Smooth muscle cell (in vitro differentiated cells): ENCODE results near the gene ZNF594. TPM values are rescaled to one million over a fixed set of nuclear protein-coding genes. Genes with fewer than 3 reads are reported as not detected.
"Not testable (repeated sequence)": the region's sequence is repeated elsewhere in the genome, so short reads cannot be mapped to it uniquely, and the experiment has no call there.

Source experiments
- DNase-seq: peaks from one replicate; lab custom pipeline; 2025; ENCODE audit not compliant: unreplicated experiment; lab: John Stamatoyannopoulos, UW
- H2AFZ ChIP-seq: fragments of 200-600 bp; sonication (generic); 2 replicates; pipeline ENCODE4 v1.6.0; 2016; ENCODE audit warnings: antibody characterized with exemption, low read depth, mild to moderate bottlenecking
- H3F3A ChIP-seq: fragments of 200-600 bp; sonication (generic); 2 replicates; pipeline ENCODE4 v1.6.0; 2017; ENCODE audit warnings: antibody characterized with exemption, low read depth
- H3K27ac ChIP-seq: fragments of 200-600 bp; sonication (generic); 2 replicates; pipeline ENCODE4 v1.5.1; 2016; ENCODE audit warnings: low read depth, mild to moderate bottlenecking
- H3K27me3 ChIP-seq: fragments of 200-600 bp; sonication (generic); 2 replicates; pipeline ENCODE4 v1.6.1; 2016; ENCODE audit warnings: low read depth, mild to moderate bottlenecking
- H3K36me3 ChIP-seq: fragments of 200-600 bp; sonication (generic); 2 replicates; pipeline ENCODE4 v1.5.1; 2016; ENCODE audit warnings: low read depth
- H3K4me1 ChIP-seq: fragments of 200-600 bp; sonication (generic); 2 replicates; pipeline ENCODE4 v1.5.1; 2016; ENCODE audit warnings: low read depth
- H3K4me2 ChIP-seq: fragments of 200-600 bp; sonication (generic); 2 replicates; pipeline ENCODE4 v1.6.0; 2016; ENCODE audit warnings: mild to moderate bottlenecking
- H3K4me3 ChIP-seq: fragments of 200-600 bp; sonication (generic); 2 replicates; pipeline ENCODE4 v1.5.1; 2016; ENCODE audit warnings: mild to moderate bottlenecking
- H3K79me2 ChIP-seq: fragments of 200-600 bp; sonication (generic); 2 replicates; pipeline ENCODE4 v1.6.0; 2016; ENCODE audit warnings: low read depth, mild to moderate bottlenecking
- H3K9ac ChIP-seq: fragments of 200-600 bp; sonication (generic); 2 replicates; pipeline ENCODE4 v1.6.0; 2016; ENCODE audit warnings: low read depth
- H3K9me3 ChIP-seq: fragments of 200-600 bp; sonication (generic); replicated peaks from 2 replicates; pipeline ENCODE4 v1.5.1; 2016; ENCODE audit warnings: low read depth
- H4K20me1 ChIP-seq: fragments of 200-600 bp; sonication (generic); 2 replicates; pipeline ENCODE4 v1.6.0; 2016; ENCODE audit warnings: low read depth
- WGBS: methylation state at CpG from one replicate; pipeline ENCODE4 v1.1.7; 2016; ENCODE audit warnings: low lambda C conversion rate; 5-methylcytosine and 5-hydroxymethylcytosine counted together
- polyA plus RNA-seq: library from polyadenylated mRNA; unstranded; fragments of >200 nt; fragmentation: Nextera tagmentation; extraction: Ambion mirVana; gene quantifications from 2 replicates; pipeline ENCODE4 v1.2.1, GENCODE V29; 2016
- total RNA-seq: library from RNA; depleted of rRNA; stranded (reverse); fragments of >200 nt; gene quantifications from 2 replicates; pipeline ENCODE4 v1.2.3, GENCODE V29; 2014
- TF ChIP-seq, protein P1 (sequence below): fragments of 200-600 bp; sonication (generic); IDR thresholded peaks from 2 replicates; pipeline ENCODE4 v1.5.1; 2017; ENCODE audit warnings: borderline replicate concordance, mild to moderate bottlenecking, antibody characterized with exemption; ENCODE audit not compliant: insufficient read depth, poor library complexity, severe bottlenecking

Gene ZNF594
- total and polyA plus RNA-seq, 2 experiments from 2014 or later, result 1.00 to 2.7 TPM

DNA sequence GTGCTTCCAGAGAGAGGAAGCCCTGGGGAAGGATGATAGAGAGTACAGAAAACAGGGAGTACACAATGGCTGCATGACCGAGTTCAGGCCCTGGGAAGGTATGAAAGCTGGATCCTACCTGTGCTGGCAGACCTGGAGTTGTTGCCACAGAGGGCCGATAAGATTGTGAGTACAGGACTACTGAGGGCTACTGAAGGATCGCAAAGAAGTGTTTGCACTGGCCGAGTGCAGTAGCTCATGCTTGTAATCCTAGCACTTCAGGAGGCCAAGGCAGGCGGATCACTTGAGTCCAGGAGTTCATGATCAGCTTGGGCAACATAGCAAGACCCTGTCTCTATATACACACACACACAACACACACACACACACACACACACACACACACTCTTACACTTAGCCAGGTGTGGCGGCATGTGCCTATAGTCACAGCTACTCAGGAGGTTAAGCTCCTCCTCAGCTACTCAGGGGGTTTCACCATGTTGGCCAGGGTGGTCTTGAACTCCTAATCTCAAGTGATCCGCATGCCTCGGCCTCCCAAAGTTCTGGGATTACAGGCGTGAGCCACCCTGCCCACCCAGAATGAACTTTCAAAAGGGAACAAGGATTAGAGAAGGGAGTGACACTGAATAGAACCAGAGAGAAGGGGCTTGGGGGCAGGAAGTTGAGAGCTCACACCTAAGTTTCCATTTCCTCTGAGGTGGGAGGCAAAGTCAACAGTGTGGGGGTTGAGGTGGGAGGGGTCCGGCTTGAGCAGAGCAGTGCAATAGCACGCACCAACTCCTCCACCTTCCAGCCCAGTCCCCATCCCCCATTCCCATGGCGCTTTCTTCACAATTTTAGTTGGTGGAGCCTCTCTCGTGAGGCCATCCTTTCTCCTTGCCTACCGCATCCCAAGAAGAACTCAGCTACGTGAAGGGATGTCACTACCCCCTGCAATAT is 35.5 kb upstream of the ZNF594 start:
- no peak for DNase-seq
- H3K27ac ChIP-seq, result no peak overlapping the region
- TF ChIP-seq, protein P1, sequence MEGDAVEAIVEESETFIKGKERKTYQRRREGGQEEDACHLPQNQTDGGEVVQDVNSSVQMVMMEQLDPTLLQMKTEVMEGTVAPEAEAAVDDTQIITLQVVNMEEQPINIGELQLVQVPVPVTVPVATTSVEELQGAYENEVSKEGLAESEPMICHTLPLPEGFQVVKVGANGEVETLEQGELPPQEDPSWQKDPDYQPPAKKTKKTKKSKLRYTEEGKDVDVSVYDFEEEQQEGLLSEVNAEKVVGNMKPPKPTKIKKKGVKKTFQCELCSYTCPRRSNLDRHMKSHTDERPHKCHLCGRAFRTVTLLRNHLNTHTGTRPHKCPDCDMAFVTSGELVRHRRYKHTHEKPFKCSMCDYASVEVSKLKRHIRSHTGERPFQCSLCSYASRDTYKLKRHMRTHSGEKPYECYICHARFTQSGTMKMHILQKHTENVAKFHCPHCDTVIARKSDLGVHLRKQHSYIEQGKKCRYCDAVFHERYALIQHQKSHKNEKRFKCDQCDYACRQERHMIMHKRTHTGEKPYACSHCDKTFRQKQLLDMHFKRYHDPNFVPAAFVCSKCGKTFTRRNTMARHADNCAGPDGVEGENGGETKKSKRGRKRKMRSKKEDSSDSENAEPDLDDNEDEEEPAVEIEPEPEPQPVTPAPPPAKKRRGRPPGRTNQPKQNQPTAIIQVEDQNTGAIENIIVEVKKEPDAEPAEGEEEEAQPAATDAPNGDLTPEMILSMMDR, result no peak
- no peak overlapping the region for H3K4me3 ChIP-seq
- H3K4me1 ChIP-seq, result no peaks in the 10 kb centered on the region
- no peaks in the 10 kb centered on the region for H3K79me2 ChIP-seq
- H4K20me1 ChIP-seq, result no peaks in the 10 kb centered on the region
- WGBS, result 93% methylated on average over 15 of the region's 15 CpGs
- no peak overlapping the region for H2AFZ ChIP-seq
- H3K9me3 ChIP-seq, result no peaks in the 10 kb centered on the region
- no peaks in the 10 kb centered on the region for H3K36me3 ChIP-seq
- no peak overlapping the region for H3K4me2 ChIP-seq
- H3K27me3 ChIP-seq, result no peaks in the 10 kb centered on the region
- no peaks in the 10 kb centered on the region for H3F3A ChIP-seq
- no peak overlapping the region for H3K9ac ChIP-seq

DNA sequence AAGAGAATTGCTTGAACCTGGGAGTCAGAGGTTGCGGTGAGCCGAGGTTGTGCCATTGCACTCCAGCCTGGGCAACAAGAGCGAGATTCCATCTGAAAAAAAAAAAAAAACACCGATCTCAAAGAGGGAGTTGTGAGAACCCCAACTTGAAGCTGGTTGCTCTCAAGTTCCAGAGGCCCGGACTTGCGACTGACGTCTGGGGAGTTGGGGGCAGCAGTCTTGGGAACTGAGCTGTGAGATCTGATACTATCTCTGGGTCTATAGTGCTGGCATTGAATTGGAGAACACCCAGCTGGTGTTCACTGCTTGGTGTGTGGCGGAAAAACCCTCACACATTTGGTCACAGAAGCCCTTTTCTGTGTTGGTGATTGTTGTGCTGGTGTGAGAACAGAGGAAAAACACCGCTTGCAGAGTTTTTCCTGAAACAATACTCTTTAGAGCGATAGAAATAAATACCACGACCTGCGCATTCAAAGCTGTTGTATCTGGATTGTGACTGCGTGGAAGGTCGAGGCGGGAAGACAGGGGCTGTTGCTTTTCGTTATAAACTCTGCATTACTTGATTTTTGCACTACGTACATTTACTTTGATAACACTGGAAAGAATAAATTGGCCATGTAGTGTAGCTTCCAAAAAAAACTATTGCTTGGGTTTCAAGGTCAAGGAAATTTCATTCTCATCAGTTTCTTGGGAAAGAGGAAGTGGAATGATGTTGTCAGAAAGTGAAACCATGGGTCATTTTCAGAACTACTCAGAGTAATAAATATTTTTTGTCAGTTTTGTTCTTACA is 34.2 kb upstream of the ZNF594 start:
- H3K9me3 ChIP-seq, result no peaks in the 10 kb centered on the region
- DNase-seq, result no peak
- H3K27ac ChIP-seq, result no peak overlapping the region
- 90% methylated on average over 17 of the region's 17 CpGs for WGBS
- no peak overlapping the region for H3K9ac ChIP-seq
- H2AFZ ChIP-seq, result no peak overlapping the region
- no peaks in the 10 kb centered on the region for H3K27me3 ChIP-seq
- no peaks in the 10 kb centered on the region for H3K4me1 ChIP-seq
- H3K36me3 ChIP-seq, result no peaks in the 10 kb centered on the region
- no peak overlapping the region for H3K4me2 ChIP-seq
- H4K20me1 ChIP-seq, result no peaks in the 10 kb centered on the region
- H3K4me3 ChIP-seq, result no peak overlapping the region
- no peaks in the 10 kb centered on the region for H3K79me2 ChIP-seq
- TF ChIP-seq, protein P1, result no peak
- H3F3A ChIP-seq, result no peaks in the 10 kb centered on the region

DNA sequence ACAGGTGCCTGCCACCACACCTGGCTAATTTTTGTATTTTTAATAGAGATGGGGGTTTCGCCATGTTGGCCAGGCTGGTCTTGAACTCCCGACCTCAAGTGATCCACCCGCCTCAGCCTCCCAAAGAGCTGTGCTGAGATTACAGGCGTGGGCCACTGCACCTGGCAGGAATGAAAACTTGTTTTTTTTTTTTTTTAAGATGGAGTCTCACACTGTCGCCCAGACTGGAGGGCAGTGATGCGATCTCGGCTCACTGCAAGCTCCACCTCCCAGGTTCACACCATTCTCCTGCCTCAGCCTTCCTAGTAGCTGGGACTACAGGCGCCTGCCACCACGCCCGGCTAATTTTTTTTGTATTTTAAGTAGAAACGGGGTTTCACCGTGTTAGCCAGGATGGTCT is 30.2 kb upstream of the ZNF594 start:
- H3K79me2 ChIP-seq, H4K20me1 ChIP-seq, H3F3A ChIP-seq, DNase-seq, H3K9ac ChIP-seq, H3K4me1 ChIP-seq, H3K9me3 ChIP-seq, H3K27ac ChIP-seq, H2AFZ ChIP-seq, H3K4me3 ChIP-seq, H3K4me2 ChIP-seq, H3K27me3 ChIP-seq, H3K36me3 ChIP-seq: not testable (repeated sequence)
- WGBS, result 96% methylated on average over 12 of the region's 12 CpGs

DNA sequence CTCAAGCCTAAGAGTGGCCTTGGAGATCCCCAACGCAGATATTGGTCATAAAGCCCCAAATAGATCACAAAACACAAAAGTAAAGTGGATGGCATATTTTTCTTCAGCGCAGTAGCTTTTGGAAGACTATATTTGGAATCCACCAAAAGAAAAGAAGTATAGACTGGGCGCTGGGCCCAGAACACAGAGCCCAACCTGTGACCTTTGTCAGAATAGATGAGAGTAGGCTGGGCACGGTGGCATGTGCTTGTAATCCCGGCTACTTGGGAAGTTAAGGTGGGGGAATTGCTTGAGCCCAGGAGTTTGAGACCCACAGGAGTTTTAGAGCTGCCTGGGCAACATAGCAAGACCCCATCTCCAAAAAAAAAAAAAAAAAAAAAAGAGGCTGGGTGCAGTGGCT is 28.4 kb upstream of the ZNF594 start:
- H3K79me2 ChIP-seq, result no peaks in the 10 kb centered on the region
- no peak overlapping the region for H3K27ac ChIP-seq
- H3K4me1 ChIP-seq, result no peaks in the 10 kb centered on the region
- H3K9ac ChIP-seq, result no peak overlapping the region
- TF ChIP-seq, protein P1, result no peak
- H3K36me3 ChIP-seq, result no peaks in the 10 kb centered on the region
- H3K9me3 ChIP-seq, result no peaks in the 10 kb centered on the region
- no peaks in the 10 kb centered on the region for H4K20me1 ChIP-seq
- no peak for DNase-seq
- no peaks in the 10 kb centered on the region for H3K27me3 ChIP-seq
- no peaks in the 10 kb centered on the region for H3F3A ChIP-seq
- H3K4me2 ChIP-seq, result no peak overlapping the region
- WGBS, result 89% methylated on average over 5 of the region's 5 CpGs
- H2AFZ ChIP-seq, result no peak overlapping the region
- H3K4me3 ChIP-seq, result no peak overlapping the region
